PC-3 (cell line): Measurements from ENCODE around the gene MICOS13.

Experiments used
- CTCF ChIP-seq: fragments of 300-600 bp; sonication (generic); conservative IDR thresholded peaks from 2 replicates; pipeline ENCODE4 v1.5.1; 2017; ENCODE audit warnings: antibody characterized with exemption, low read depth, mild to moderate bottlenecking, low read length
- EZH2 ChIP-seq: fragments of 300-600 bp; sonication (generic); IDR thresholded peaks from one replicate; pipeline ENCODE4 v1.6.1; 2017; ENCODE audit warnings: antibody characterized with exemption, mild to moderate bottlenecking, low read length; ENCODE audit not compliant: unreplicated experiment
- EZH2phosphoT487 ChIP-seq: fragments of 300-600 bp; sonication (generic); IDR thresholded peaks from 2 replicates; pipeline ENCODE4 v1.6.1; 2018; ENCODE audit warnings: mild to moderate bottlenecking, antibody characterized with exemption, low read length, borderline replicate concordance

- TF ChIP-seq EZH2 (no peak), CTCF (no peak), EZH2phosphoT487 (no peak)
Measured at GRCh38 chr19:5703819-5704818, 23.8 kb upstream of the MICOS13 start.
